ENCODE results near the gene TRIM26. TPM values are rescaled to one million over a fixed set of nuclear protein-coding genes. Genes with fewer than 3 reads are reported as not detected.
"Not testable (repeated sequence)": the region's sequence is repeated elsewhere in the genome, so short reads cannot be mapped to it uniquely, and the experiment has no call there.

Gene TRIM26
- total and polyA plus RNA-seq, 2 experiments from 2014 or later: 27.2 to 37.2 TPM

- H3K4me1 ChIP-seq (ENCODE audit: insufficient read depth): no peaks in the 10 kb centered on the region
- no peaks in the 10 kb centered on the region for H3K36me3 ChIP-seq (replicated peaks; ENCODE audit: insufficient read depth, low read depth)
- no peak for TF ChIP-seq EZH2phosphoT487 (IDR thresholded peaks at IDR 0.05; ENCODE audit: low read depth, severe bottlenecking, unreplicated experiment)
- no peak for TF ChIP-seq CTCF (IDR thresholded peaks at IDR 0.05; ENCODE audit: poor library complexity)
- TF ChIP-seq EZH2 (IDR thresholded peaks at IDR 0.05; ENCODE audit: borderline replicate concordance): no peak
- H3K9me3 ChIP-seq (ENCODE audit: low read depth): no peaks in the 10 kb centered on the region
- H3K4me3 ChIP-seq: no peak overlapping the region
- WGBS (ENCODE audit: low lambda C conversion rate, missing lambda C conversion rate): 74% methylated on average over 6 of the region's 6 CpGs
- no peaks in the 10 kb centered on the region for H3K79me2 ChIP-seq
- H4K20me1 ChIP-seq (ENCODE audit: insufficient read depth, poor library complexity, severe bottlenecking): no peaks in the 10 kb centered on the region
- H2AFZ ChIP-seq: no peak overlapping the region
- peaks cover 33% of the 10 kb centered on the region for H3K27me3 ChIP-seq
- DNase-seq (ENCODE audit: low spot score): no peak
- H3K9me2 ChIP-seq (replicated peaks; ENCODE audit: insufficient read depth): no peaks in the 10 kb centered on the region
- no peak overlapping the region for H3K4me2 ChIP-seq
- H3K27ac ChIP-seq: no peak overlapping the region
Observed at GRCh38 chr6:30167101-30167500, 46.1 kb downstream of the TRIM26 start.

GRCh38 chr6:30165238-30165637 is 48.0 kb downstream of the TRIM26 start:
- not testable (repeated sequence) for H3K9me2 ChIP-seq (replicated peaks; ENCODE audit: insufficient read depth); H2AFZ ChIP-seq; H3K4me3 ChIP-seq; H3K9me3 ChIP-seq (ENCODE audit: low read depth); H3K36me3 ChIP-seq (replicated peaks; ENCODE audit: insufficient read depth, low read depth); H4K20me1 ChIP-seq (ENCODE audit: insufficient read depth, poor library complexity, severe bottlenecking); H3K79me2 ChIP-seq; DNase-seq (ENCODE audit: low spot score); H3K27ac ChIP-seq; H3K4me2 ChIP-seq; H3K4me1 ChIP-seq (ENCODE audit: insufficient read depth)
- H3K27me3 ChIP-seq: peaks cover 16% of the 10 kb centered on the region
- WGBS (ENCODE audit: low lambda C conversion rate, missing lambda C conversion rate): 100% methylated on average over 1 of the region's 1 CpG

GRCh38 chr6:30164714-30165113 is 48.5 kb downstream of the TRIM26 start:
- no peaks in the 10 kb centered on the region for H3K4me1 ChIP-seq (ENCODE audit: insufficient read depth)
- 88% methylated on average over 4 of the region's 4 CpGs for WGBS (ENCODE audit: low lambda C conversion rate, missing lambda C conversion rate)
- peak overlapping the region; percentile 82 for H3K27ac ChIP-seq
- no peak overlapping the region for H3K4me3 ChIP-seq
- peaks cover 16% of the 10 kb centered on the region for H3K27me3 ChIP-seq
- H3K9me2 ChIP-seq (replicated peaks; ENCODE audit: insufficient read depth): no peaks in the 10 kb centered on the region
- no peak overlapping the region for H2AFZ ChIP-seq
- TF ChIP-seq CTCF (IDR thresholded peaks at IDR 0.05; ENCODE audit: poor library complexity): no peak
- no peak for TF ChIP-seq EZH2 (IDR thresholded peaks at IDR 0.05; ENCODE audit: borderline replicate concordance)
- no peak for TF ChIP-seq EZH2phosphoT487 (IDR thresholded peaks at IDR 0.05; ENCODE audit: low read depth, severe bottlenecking, unreplicated experiment)
- no peaks in the 10 kb centered on the region for H4K20me1 ChIP-seq (ENCODE audit: insufficient read depth, poor library complexity, severe bottlenecking)
- no peak for DNase-seq (ENCODE audit: low spot score)
- no peaks in the 10 kb centered on the region for H3K79me2 ChIP-seq
- H3K4me2 ChIP-seq: peak overlapping the region; percentile 6
- H3K9me3 ChIP-seq (ENCODE audit: low read depth): no peaks in the 10 kb centered on the region
- no peaks in the 10 kb centered on the region for H3K36me3 ChIP-seq (replicated peaks; ENCODE audit: insufficient read depth, low read depth)

- Histone ChIP-seq H4K20me1 (ENCODE audit: insufficient read depth, poor library complexity, severe bottlenecking) (no peaks in the 10 kb centered on the region), H3K36me3 (replicated peaks; ENCODE audit: insufficient read depth, low read depth) (no peaks in the 10 kb centered on the region), H3K4me2 (peak overlapping the region; percentile 6), H3K9me2 (replicated peaks; ENCODE audit: insufficient read depth) (no peaks in the 10 kb centered on the region), H3K4me1 (ENCODE audit: insufficient read depth) (no peaks in the 10 kb centered on the region), H2AFZ (no peak overlapping the region), H3K79me2 (no peaks in the 10 kb centered on the region), H3K27ac (peak overlapping the region; percentile 82), H3K9me3 (ENCODE audit: low read depth) (no peaks in the 10 kb centered on the region), H3K4me3 (no peak overlapping the region), H3K27me3 (peaks cover 19% of the 10 kb centered on the region)
- no peak for TF ChIP-seq EZH2 (IDR thresholded peaks at IDR 0.05; ENCODE audit: borderline replicate concordance)
- no peak for TF ChIP-seq CTCF (IDR thresholded peaks at IDR 0.05; ENCODE audit: poor library complexity)
- TF ChIP-seq EZH2phosphoT487 (IDR thresholded peaks at IDR 0.05; ENCODE audit: low read depth, severe bottlenecking, unreplicated experiment): no peak
- no peak for DNase-seq (ENCODE audit: low spot score)
- 93% methylated on average over 16 of the region's 16 CpGs for WGBS (ENCODE audit: low lambda C conversion rate, missing lambda C conversion rate)
Observed at GRCh38 chr6:30163918-30164654, 49.1 kb downstream of the TRIM26 start.
